Type B pancreatic cell (in vitro differentiated cells): Measurements from ENCODE around the gene FMNL1. TPM values are rescaled to one million over a fixed set of nuclear protein-coding genes. Genes with fewer than 3 reads are reported as not detected.

Experiments used
- DNase-seq: peaks from one replicate; pipeline ENCODE4 v3.0.0; 2021; ENCODE audit warnings: mixed read lengths; ENCODE audit not compliant: unreplicated experiment; ENCODE audit errors: extremely low spot score
- H3K27ac Mint-ChIP-seq: 2 replicates; pipeline ENCODE4 v1.8.0; 2021; ENCODE audit warnings: mild to moderate bottlenecking, mixed read lengths
- H3K27me3 Mint-ChIP-seq: 2 replicates; pipeline ENCODE4 v1.8.0; 2021; ENCODE audit warnings: mixed read lengths
- H3K36me3 Mint-ChIP-seq: 2 replicates; pipeline ENCODE4 v1.8.0; 2021; ENCODE audit warnings: mixed read lengths
- H3K4me1 Mint-ChIP-seq: one replicate; pipeline ENCODE4 v1.8.0; 2021; ENCODE audit warnings: mixed read lengths; ENCODE audit not compliant: unreplicated experiment
- H3K4me3 Mint-ChIP-seq: 2 replicates; pipeline ENCODE4 v1.8.0; 2021; ENCODE audit warnings: mild to moderate bottlenecking, mixed read lengths
- H3K9me3 Mint-ChIP-seq: 2 replicates; pipeline ENCODE4 v1.8.0; 2021; ENCODE audit warnings: mixed read lengths
- CTCF ChIP-seq: fragments of 200-600 bp; sonication (generic); conservative IDR thresholded peaks from 2 replicates; pipeline ENCODE4 v1.5.0; 2021; ENCODE audit warnings: antibody characterized with exemption, mild to moderate bottlenecking
- total RNA-seq: library from RNA; stranded (reverse); gene quantifications from 2 replicates; pipeline ENCODE4 v1.2.1, GENCODE V29; 2021; ENCODE audit warnings: low replicate concordance

The FMNL1 gene
- total RNA-seq, 1 donor from 2014 or later, result 1.9 TPM

- Mint-ChIP-seq H3K9me3 (no peaks in the 10 kb centered on the region), H3K36me3 (no peaks in the 10 kb centered on the region), H3K4me3 (peak overlapping the region; percentile 86), H3K27ac (peak overlapping the region; percentile 75), H3K4me1 (peaks cover 2% of the 10 kb centered on the region), H3K27me3 (peaks cover 50% of the 10 kb centered on the region)
- TF ChIP-seq CTCF, result no peak
- DNase-seq, result no peak
Observed at GRCh38 chr17:45241328-45242028, 19.8 kb downstream of the FMNL1 start.

- Mint-ChIP-seq H3K27ac (peak overlapping the region; percentile 52), H3K4me3 (peak overlapping the region; percentile 83), H3K27me3 (peaks cover 53% of the 10 kb centered on the region), H3K4me1 (peaks cover 8% of the 10 kb centered on the region), H3K9me3 (no peaks in the 10 kb centered on the region), H3K36me3 (no peaks in the 10 kb centered on the region)
- no peak for TF ChIP-seq CTCF
- no peak for DNase-seq
Observed at GRCh38 chr17:45242029-45242414, 20.3 kb downstream of the FMNL1 start.

GRCh38 chr17:45243750-45244149 lies 22.1 kb downstream of the FMNL1 start:
- H3K27ac Mint-ChIP-seq, result no peak overlapping the region
- H3K36me3 Mint-ChIP-seq, result no peaks in the 10 kb centered on the region
- no peaks in the 10 kb centered on the region for H3K9me3 Mint-ChIP-seq
- TF ChIP-seq CTCF, result no peak
- H3K4me3 Mint-ChIP-seq, result no peak overlapping the region
- DNase-seq, result no peak
- H3K27me3 Mint-ChIP-seq, result peaks cover 37% of the 10 kb centered on the region
- peaks cover 8% of the 10 kb centered on the region for H3K4me1 Mint-ChIP-seq

- DNase-seq, result no peak
Observed at GRCh38 chr17:45244725-45245656, 23.3 kb downstream of the FMNL1 start.

GRCh38 chr17:45246338-45246737 lies 24.7 kb downstream of the FMNL1 start:
- Mint-ChIP-seq H3K9me3 (no peaks in the 10 kb centered on the region), H3K27me3 (peaks cover 13% of the 10 kb centered on the region), H3K4me1 (peaks cover 8% of the 10 kb centered on the region), H3K4me3 (peak overlapping the region; percentile 94), H3K27ac (peak overlapping the region; percentile 62), H3K36me3 (no peaks in the 10 kb centered on the region)
- TF ChIP-seq CTCF, result no peak
- no peak for DNase-seq

More at GRCh38 chr17:45244725-45245656, 23.3 kb downstream of the FMNL1 start:
- H3K4me1 Mint-ChIP-seq, result peaks cover 8% of the 10 kb centered on the region
- no peak overlapping the region for H3K27ac Mint-ChIP-seq
- H3K9me3 Mint-ChIP-seq, result no peaks in the 10 kb centered on the region
- H3K27me3 Mint-ChIP-seq, result peaks cover 25% of the 10 kb centered on the region
- H3K36me3 Mint-ChIP-seq, result no peaks in the 10 kb centered on the region
- peak overlapping the region; percentile 49 for H3K4me3 Mint-ChIP-seq
- TF ChIP-seq CTCF, result no peak
